Activated T-helper 1 cell treated with anti-CD3 and anti-CD28 coated beads, Interleukin-2, amount 50 U/mL, for 16 hours (primary cell): ENCODE measurements around the gene FMO2.

Experiments used
- DNase-seq, 2 donors: peaks; one replicate each; pipeline ENCODE4 v3.0.0-alpha.2; 2020; ENCODE audit warnings: low read depth in 1 of 2, low spot score in 1 of 2

Gene FMO2

GRCh38 chr1:171185091-171185490 lies at the start of gene FMO2:
Gene FMO2, plus strand, starts transcription at chr1:171185300. Its CDS starts 414 bp downstream, at chr1:171185714.
- no peak for DNase-seq

GRCh38 chr1:171137580-171137979 lies 47.5 kb upstream of the FMO2 start:
- DNase-seq = no peak

DNA sequence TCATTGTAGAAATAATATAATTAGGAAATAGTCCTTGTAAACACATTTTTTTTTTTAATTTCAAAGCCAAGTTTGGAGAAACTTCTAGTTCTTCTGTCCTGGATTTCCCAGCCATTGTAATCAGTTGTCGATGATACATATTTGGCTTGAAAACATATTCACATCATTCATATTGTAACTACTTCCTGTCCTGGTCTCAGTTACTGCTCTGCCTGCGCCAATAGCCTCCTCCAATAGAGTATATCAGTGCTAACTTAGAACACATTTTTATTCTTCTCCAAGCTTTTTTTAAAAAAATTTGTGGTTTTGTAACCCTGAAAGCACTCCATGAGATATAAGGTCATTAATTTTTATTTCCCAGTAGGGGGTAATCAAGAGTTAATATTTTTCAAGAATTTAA lies 46.1 kb upstream of the FMO2 start:
- no peak for DNase-seq

- DNase-seq = no peak
Observed at GRCh38 chr1:171139890-171140289, 45.2 kb upstream of the FMO2 start.

DNA sequence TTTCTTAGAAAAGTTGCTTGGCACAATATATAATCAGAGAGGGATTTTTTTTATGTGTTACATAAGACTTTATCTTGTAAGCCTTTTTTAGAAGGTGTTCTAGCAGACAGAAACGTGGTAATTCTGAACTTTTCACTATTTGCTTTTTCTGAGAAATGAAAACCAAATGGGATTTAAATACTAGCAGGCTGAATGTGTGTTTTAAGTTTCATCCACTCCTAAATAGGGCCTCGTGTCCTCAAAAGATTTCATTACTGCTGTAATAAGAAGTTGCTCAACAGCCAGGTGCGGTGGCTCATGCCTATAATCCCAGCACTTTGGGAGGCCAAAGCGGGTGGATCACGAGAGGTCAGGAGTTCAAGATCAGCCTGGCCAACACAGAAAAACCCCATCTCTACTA lies 44.7 kb upstream of the FMO2 start:
- no peak for DNase-seq

DNA sequence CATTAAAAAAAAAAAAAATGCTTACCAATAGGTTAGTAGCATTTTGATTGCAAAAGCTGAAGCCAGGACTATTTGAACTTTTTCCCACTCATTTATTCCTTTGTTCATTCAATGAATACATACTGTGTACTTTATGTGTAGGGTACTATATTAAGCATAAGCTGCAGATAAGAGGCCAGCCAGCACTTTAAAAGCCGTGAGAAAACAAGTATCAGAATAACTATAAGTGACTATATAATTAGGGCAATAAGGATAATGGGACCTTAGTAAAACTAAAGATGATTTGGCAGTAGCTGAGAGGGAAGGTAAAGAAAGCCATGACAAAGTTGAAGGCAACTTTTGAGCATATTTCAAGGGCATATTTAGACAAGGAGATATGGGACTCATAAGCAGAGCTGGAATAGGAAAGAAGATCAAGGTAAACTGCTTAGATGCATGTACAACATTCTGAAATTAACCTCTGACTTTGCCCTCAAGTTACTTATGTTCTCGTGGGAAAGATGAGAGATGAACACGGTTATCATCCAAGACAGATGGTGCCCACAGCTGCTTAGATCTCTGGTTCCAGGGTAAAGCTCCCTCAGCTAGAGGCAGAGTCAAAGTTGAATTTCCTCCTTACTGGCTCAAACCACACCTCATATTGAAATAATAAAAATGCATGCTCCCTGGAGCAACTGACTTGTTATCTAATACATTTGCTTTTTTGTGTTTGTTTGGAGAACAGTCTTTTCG lies 44.0 kb upstream of the FMO2 start:
- no peak for DNase-seq

- DNase-seq = no peak
Observed at GRCh38 chr1:171141688-171142415, 43.2 kb upstream of the FMO2 start.

- no peak for DNase-seq
Observed at GRCh38 chr1:171142416-171143385, 42.4 kb upstream of the FMO2 start.

- no peak for DNase-seq
Observed at GRCh38 chr1:171150156-171150555, 34.9 kb upstream of the FMO2 start.

- DNase-seq = no peak
Observed at GRCh38 chr1:171152549-171152948, 32.6 kb upstream of the FMO2 start.

- DNase-seq = no peak
Observed at GRCh38 chr1:171155484-171155883, 29.6 kb upstream of the FMO2 start.

GRCh38 chr1:171158096-171158495 lies 27.0 kb upstream of the FMO2 start:
- DNase-seq = no peak

DNA sequence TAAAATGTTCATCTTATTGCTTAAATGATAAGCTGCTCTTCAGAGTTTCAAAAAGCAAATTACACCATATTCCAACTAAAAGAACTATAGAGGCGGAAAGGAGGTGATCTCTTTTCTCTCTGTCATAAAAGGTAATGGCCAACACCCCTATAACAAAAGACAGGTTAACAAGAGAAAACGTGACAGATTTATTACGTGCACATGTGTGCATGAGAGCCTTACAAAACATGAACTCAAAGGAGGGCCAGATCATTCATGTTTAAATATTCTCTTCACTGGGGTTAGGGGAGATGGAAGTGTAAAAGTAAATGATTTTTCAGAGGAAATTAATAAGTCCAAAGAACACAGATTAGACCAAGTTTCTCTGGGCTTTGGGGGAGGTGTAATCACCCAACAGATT lies 26.5 kb upstream of the FMO2 start:
- no peak for DNase-seq

DNA sequence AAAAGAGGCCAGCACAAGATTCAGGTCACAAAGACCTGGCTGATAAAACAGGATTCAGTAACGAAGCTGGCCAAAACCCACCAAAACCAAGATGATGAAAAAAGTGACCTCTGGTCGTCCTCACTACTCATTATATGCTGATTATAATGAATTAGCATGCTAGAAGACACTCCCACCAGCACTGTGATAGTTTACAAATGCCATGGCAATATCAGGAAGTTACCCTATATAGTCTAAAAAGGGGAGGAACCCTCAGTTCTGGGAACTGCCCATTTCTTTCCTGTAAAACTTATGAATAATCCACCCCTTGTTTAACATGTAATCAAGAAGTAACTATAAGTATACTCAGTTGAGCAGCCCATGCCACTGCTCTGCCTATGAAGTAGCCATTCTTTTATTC lies 26.0 kb upstream of the FMO2 start:
- no peak for DNase-seq

GRCh38 chr1:171160211-171160610 lies 24.9 kb upstream of the FMO2 start:
- DNase-seq = no peak

GRCh38 chr1:171160639-171161354 lies 24.3 kb upstream of the FMO2 start:
- DNase-seq = no peak

DNA sequence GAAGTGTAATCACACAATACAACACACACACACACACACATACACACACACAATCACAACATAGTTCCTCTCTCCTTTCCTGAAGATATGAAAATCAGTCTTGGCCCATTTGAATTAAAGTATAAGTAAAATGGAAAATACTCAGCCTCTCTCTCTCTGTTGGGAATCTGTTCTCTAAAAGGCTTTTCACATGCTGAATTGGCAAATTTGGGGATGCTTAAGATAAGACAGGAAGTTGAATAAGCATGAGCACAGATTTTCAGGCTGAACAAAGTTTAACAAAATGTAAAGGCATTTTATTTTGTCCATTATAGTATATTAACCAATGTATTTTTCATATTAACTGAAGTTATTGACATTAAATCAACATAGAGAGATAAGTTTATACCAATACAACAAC lies 23.7 kb upstream of the FMO2 start:
- DNase-seq = no peak

DNA sequence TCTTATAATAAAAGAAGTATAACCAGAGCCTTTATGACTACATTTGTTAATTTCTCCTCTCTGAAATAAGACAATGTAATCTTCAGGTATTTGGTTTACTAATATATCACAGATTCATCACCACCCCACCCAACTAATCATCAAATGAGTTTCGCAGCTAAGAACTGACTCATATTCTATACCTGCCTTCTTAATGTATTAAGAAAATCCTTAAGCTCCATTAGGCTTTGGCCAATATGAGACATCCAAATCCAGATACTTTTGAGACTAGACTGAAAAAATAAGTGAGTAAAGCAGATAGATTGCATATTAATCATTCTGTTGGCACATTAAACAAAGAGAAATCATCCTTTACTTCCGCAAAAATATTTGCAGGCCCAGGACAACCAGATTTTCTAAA lies 18.7 kb upstream of the FMO2 start:
- DNase-seq = no peak

- DNase-seq = no peak
Observed at GRCh38 chr1:171167785-171168184, 17.3 kb upstream of the FMO2 start.

DNA sequence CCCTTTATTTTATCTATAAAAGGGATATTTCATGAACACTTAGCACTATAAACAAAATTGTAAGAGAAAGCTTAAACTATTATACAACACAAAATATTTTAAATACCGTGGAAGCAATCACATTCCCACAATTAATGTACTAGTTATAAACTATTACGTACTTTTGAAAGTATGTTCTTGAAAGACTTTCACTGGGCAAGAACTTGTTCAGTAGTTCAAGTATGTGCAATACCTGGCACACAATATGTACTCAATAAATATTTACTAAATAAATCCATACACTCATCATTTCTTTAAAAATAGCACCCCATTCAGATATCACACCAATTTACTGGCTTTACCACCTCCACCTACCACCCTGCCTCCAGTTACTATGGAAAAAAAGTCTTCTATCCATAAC lies 12.6 kb upstream of the FMO2 start:
- DNase-seq = no peak

DNA sequence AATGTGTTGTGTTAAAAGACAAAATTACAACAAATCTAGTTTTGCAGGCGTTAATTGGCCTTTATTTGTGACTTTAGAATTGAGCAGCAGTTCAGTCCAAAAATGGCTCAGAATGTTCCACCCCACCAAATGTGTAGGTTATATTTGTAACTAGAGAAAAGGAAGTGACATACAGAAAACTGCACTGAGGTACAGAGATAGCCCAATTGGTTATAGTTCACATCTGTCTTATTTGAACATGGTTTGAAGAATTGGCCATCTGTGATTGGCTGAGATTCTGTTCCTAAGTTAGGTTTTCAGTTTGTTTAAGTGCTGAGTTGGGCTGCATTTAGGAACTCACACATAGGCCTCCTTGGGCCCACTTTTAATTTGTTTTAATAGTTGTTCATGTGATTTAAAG lies 12.0 kb upstream of the FMO2 start:
- DNase-seq = no peak
